Dendritic cell treated with granulocyte-macrophage colony-stimulating factor and Interleukin-4, amounts not matched to agents 40 ng/mL and 50 ng/mL, for 4 days (primary cell): ENCODE data around the gene WDR72.
"Not testable (repeated sequence)": the region's sequence is repeated elsewhere in the genome, so short reads cannot be mapped to it uniquely, and the experiment has no call there.

Source experiments
- H3K27ac Mint-ChIP-seq: one replicate; pipeline ENCODE4 v1.8.0; 2022; ENCODE audit warnings: mild to moderate bottlenecking, mixed read lengths
- H3K27me3 Mint-ChIP-seq: one replicate; pipeline ENCODE4 v1.8.0; 2022; ENCODE audit warnings: mild to moderate bottlenecking, mixed read lengths
- H3K36me3 Mint-ChIP-seq: one replicate; pipeline ENCODE4 v1.8.0; 2022; ENCODE audit warnings: low read depth, mixed read lengths
- H3K4me1 Mint-ChIP-seq: one replicate; pipeline ENCODE4 v1.8.0; 2022; ENCODE audit warnings: low read depth, mixed read lengths
- H3K4me3 Mint-ChIP-seq: one replicate; pipeline ENCODE4 v1.8.0; 2022; ENCODE audit warnings: mild to moderate bottlenecking, moderate library complexity, mixed read lengths
- H3K9me3 Mint-ChIP-seq: one replicate; pipeline ENCODE4 v1.8.0; 2022; ENCODE audit warnings: mixed read lengths
- intact Hi-C: fragments of 100-400 bp; cut with micrococcal nuclease; formaldehyde crosslinking; loops from one replicate; pipeline ENCODE4 v1.15.0; 2022

The WDR72 gene

GRCh38 chr15:53746101-53746500, 13.4 kb downstream of the WDR72 start:
- H3K27ac Mint-ChIP-seq: no peak overlapping the region
- no peaks in the 10 kb centered on the region for H3K9me3 Mint-ChIP-seq
- H3K4me1 Mint-ChIP-seq: no peaks in the 10 kb centered on the region
- no peaks in the 10 kb centered on the region for H3K36me3 Mint-ChIP-seq
- H3K27me3 Mint-ChIP-seq: no peaks in the 10 kb centered on the region
- intact Hi-C loops: no loop called here
- no peak overlapping the region for H3K4me3 Mint-ChIP-seq

DNA sequence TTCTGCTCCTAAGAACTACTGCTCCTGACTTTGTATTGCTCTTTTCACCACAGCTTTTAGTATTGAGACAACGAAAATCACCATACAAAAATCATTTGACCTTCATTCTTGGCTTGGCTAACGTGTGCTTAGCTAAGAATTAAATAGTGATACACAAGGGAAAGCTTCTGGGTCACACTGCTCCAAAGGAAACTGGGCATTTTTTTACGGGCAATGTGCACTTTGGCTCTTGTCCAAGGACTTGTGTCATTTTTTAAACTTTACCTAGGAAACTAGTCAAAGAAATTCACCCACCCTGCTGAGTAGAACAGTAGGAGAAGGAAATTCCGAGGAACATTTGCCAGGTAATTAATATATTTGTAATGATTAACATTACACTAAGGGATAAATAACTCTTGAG, 19.8 kb downstream of the WDR72 start:
- Mint-ChIP-seq H3K36me3 (no peaks in the 10 kb centered on the region), H3K9me3 (no peaks in the 10 kb centered on the region)

GRCh38 chr15:53739187-53739586, 20.3 kb downstream of the WDR72 start:
- Mint-ChIP-seq H3K4me3 (no peak overlapping the region), H3K27me3 (no peaks in the 10 kb centered on the region), H3K27ac (no peak overlapping the region), H3K9me3 (no peaks in the 10 kb centered on the region), H3K4me1 (no peaks in the 10 kb centered on the region), H3K36me3 (no peaks in the 10 kb centered on the region)
- intact Hi-C loops: no loop called here

More for the DNA sequence above, 19.8 kb downstream of the WDR72 start:
- H3K27ac Mint-ChIP-seq: no peak overlapping the region
- intact Hi-C loops: no loop called here
- H3K4me3 Mint-ChIP-seq: no peak overlapping the region
- no peaks in the 10 kb centered on the region for H3K4me1 Mint-ChIP-seq
- no peaks in the 10 kb centered on the region for H3K27me3 Mint-ChIP-seq

- Mint-ChIP-seq H3K27ac (no peak overlapping the region), H3K4me3 (no peak overlapping the region), H3K4me1 (no peaks in the 10 kb centered on the region), H3K9me3 (no peaks in the 10 kb centered on the region), H3K36me3 (no peaks in the 10 kb centered on the region), H3K27me3 (no peaks in the 10 kb centered on the region)
- intact Hi-C loops: no loop called here
Observed at GRCh38 chr15:53721334-53722087, 38.0 kb downstream of the WDR72 start.

DNA sequence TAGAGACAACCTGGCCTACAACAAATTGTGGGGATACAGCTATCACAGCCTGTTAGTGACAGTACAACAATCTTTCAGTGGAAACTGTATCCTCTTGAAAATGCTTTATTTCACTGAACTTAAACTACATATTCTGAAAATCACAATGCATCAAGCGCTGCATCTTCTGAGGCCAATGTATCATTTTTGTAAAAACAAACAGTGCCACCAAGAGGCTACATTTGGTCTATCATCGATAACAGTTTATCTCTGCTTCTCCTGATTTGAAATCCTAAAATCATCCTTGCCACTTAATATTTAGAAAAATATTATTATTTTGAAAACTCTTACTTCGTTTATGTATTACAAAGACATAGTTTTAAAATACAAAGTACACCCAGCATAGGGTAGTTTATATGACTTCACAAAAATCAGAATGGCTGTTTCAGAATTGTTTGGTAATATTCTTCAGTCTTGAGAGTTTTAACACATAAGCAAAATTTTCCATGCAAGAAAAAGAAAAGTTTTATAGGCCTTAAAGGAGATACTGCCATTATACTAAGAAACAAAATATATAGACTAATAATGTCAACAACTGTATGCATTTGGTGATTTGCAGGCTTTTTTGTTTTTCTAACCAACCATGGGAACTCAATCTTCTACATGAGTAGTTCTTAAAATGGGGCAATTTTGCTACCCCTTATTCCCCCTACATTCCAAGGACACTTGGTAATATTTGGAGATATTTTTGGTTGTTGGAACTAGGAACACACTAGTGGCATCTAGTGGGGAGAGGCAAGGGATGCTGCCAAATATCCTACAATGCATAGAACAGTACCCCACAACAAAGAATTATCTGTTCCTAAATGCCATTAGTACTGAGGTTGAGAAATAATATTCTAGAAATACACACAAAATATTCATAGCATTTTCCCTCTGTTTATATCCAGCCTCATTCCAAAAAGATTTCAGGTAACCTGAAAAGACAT, 42.3 kb downstream of the WDR72 start:
- Mint-ChIP-seq H3K27me3 (no peaks in the 10 kb centered on the region), H3K4me1 (no peaks in the 10 kb centered on the region), H3K4me3 (no peak overlapping the region)

DNA sequence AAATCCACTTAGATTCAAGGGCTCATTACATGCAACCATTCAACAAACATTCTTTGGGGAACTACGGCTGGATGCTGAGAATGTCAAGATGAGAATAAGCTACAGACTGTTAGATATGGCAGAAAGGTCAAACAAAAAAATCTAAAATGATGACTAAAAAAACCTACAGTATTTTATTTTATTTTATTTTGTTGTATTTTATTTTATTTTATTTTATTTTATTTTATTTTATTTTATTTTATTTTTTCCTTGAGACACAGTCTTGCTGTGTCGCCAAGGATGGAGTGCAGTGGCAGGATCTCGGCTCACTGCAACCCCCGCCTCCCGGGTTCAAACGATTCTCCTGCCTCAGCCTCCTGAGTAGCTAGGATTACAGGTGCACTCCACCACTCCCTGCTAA, 46.2 kb downstream of the WDR72 start:
- intact Hi-C loops: loop anchor here (10.0 kb wide), 1 partner anchor 948 kb away; no protein-coding TSS in a partner anchor
- Mint-ChIP-seq H3K36me3 (no peaks in the 10 kb centered on the region), H3K4me1 (no peaks in the 10 kb centered on the region), H3K27me3 (no peaks in the 10 kb centered on the region), H3K4me3 (no peak overlapping the region), H3K27ac (no peak overlapping the region), H3K9me3 (no peaks in the 10 kb centered on the region)

More for the DNA sequence above, 42.3 kb downstream of the WDR72 start:
- intact Hi-C loops: loop anchor here (10.0 kb wide), 1 partner anchor 952 kb away; no protein-coding TSS in a partner anchor
- H3K9me3 Mint-ChIP-seq: no peaks in the 10 kb centered on the region
- no peak overlapping the region for H3K27ac Mint-ChIP-seq
- H3K36me3 Mint-ChIP-seq: no peaks in the 10 kb centered on the region

DNA sequence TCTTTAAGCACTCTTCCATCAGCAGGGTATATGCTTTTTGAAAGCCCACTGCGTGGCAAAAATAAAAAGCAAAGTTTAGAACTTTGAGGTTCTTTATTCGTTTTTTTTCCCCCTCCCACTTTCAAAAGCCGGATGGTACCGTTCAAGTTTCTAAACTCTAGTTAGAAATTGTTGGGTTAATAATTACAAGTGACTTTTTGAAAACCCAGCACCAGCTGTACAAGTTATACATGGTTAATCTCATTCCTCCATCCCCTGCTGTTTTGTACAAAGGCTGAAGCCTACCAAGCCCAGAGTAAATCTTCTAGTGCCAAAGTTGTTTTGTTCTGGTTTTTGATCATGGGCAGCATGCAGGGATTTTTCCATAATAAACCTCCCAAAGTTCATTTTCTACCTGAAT, 48.6 kb downstream of the WDR72 start:
- intact Hi-C loops: loop anchor here (10.0 kb wide), 1 partner anchor 946 kb away; no protein-coding TSS in a partner anchor
- Mint-ChIP-seq H3K36me3 (no peaks in the 10 kb centered on the region), H3K4me1 (no peaks in the 10 kb centered on the region), H3K27ac (no peak overlapping the region), H3K9me3 (no peaks in the 10 kb centered on the region), H3K27me3 (no peaks in the 10 kb centered on the region), H3K4me3 (no peak overlapping the region)

DNA sequence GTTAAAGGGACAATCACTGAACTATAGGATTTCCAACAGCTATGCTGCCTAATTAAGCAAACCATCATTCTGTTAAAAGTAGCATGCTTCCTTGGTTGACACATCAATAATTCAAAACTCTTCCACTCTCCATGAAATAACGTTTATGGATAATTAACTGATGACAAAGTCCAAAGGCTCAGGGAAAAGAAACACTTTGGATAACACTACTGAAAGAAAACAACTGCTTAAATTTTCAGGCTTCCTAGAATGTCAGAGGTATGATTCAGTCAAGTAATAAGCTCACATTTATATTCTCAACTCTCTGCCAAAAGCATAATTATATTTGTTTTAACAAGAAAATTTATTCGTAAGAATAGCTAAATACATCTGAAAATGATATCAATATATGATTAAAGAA, 49.6 kb downstream of the WDR72 start:
- Mint-ChIP-seq H3K27ac (no peak overlapping the region), H3K9me3 (no peaks in the 10 kb centered on the region), H3K36me3 (no peaks in the 10 kb centered on the region), H3K4me3 (no peak overlapping the region), H3K27me3 (no peaks in the 10 kb centered on the region), H3K4me1 (no peaks in the 10 kb centered on the region)
- intact Hi-C loops: loop anchor here (10.0 kb wide), 1 partner anchor 945 kb away; no protein-coding TSS in a partner anchor

DNA sequence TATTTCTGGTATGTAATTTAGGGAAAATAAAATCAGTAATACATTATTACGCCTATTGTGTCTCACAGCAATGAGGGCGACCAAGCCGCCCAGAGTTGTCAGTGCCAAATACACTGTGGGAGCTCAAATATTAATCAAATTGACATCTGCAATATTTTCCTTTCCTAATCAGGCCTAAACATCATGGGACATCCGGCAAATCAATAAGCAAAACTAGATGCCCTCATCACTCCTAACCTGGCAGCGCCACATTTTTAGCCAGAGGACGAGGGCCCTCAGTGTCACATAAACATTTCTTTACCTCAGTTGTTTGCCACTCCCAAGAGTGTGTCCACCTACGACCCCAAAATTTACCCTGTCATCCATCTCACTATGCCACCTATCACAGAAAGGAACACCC, 64.1 kb downstream of the WDR72 start:
- no peaks in the 10 kb centered on the region for H3K27me3 Mint-ChIP-seq
- no peaks in the 10 kb centered on the region for H3K9me3 Mint-ChIP-seq
- H3K4me3 Mint-ChIP-seq: no peak overlapping the region
- no peak overlapping the region for H3K27ac Mint-ChIP-seq
- intact Hi-C loops: no loop called here
- no peaks in the 10 kb centered on the region for H3K36me3 Mint-ChIP-seq
- no peaks in the 10 kb centered on the region for H3K4me1 Mint-ChIP-seq

DNA sequence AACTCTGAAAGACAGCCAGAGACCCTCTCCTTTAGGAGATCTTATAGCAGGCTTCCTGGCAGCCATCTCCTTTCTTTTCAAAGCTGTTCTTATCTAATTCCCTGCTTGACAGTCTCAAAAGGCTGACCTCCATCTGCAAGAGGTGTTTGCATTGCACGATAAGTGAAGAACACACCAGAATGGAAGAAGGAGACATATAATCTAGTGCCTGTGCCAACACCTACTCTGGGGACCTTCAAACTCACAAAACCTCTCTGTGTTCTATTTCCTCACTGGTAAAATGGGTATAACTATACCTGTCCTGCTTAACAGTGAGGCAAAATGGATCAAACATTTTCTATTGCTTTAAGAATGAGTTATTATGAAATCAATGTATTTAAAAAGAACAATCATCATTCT, 65.0 kb downstream of the WDR72 start:
- no peaks in the 10 kb centered on the region for H3K36me3 Mint-ChIP-seq
- no peak overlapping the region for H3K4me3 Mint-ChIP-seq
- no peaks in the 10 kb centered on the region for H3K4me1 Mint-ChIP-seq
- no peaks in the 10 kb centered on the region for H3K27me3 Mint-ChIP-seq
- no peak overlapping the region for H3K27ac Mint-ChIP-seq
- no peaks in the 10 kb centered on the region for H3K9me3 Mint-ChIP-seq
- intact Hi-C loops: no loop called here

GRCh38 chr15:53693729-53694475, 65.6 kb downstream of the WDR72 start:
- Mint-ChIP-seq H3K27ac (no peak overlapping the region), H3K4me3 (no peak overlapping the region), H3K27me3 (no peaks in the 10 kb centered on the region), H3K9me3 (no peaks in the 10 kb centered on the region), H3K4me1 (no peaks in the 10 kb centered on the region), H3K36me3 (no peaks in the 10 kb centered on the region)
- intact Hi-C loops: no loop called here

DNA sequence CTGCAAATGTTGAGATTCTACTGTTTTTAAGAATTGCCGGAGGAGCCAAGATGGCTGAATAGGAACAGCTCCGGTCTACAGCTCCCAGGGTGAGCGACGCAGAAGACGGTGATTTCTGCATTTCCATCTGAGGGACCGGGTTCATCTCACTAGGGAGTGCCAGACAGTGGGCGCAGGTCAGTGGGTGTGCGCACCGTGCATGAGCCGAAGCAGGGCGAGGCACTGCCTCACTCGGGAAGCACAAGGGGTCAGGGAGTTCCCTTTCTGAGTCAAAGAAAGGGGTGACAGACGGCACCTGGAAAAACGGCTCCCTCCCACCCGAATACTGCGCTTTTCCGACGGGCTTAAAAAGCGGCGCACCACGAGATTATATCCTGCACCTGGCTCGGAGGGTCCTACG, 75.3 kb downstream of the WDR72 start:
- intact Hi-C loops, H3K4me3 Mint-ChIP-seq, H3K4me1 Mint-ChIP-seq, H3K36me3 Mint-ChIP-seq, H3K27me3 Mint-ChIP-seq, H3K27ac Mint-ChIP-seq, H3K9me3 Mint-ChIP-seq: not testable (repeated sequence)

- no peaks in the 10 kb centered on the region for H3K36me3 Mint-ChIP-seq
- intact Hi-C loops: no loop called here
- H3K27me3 Mint-ChIP-seq: no peaks in the 10 kb centered on the region
- H3K27ac Mint-ChIP-seq: no peak overlapping the region
- peaks cover 29% of the 10 kb centered on the region for H3K9me3 Mint-ChIP-seq
- H3K4me1 Mint-ChIP-seq: no peaks in the 10 kb centered on the region
- H3K4me3 Mint-ChIP-seq: no peak overlapping the region
Observed at GRCh38 chr15:53681056-53681455, 78.4 kb downstream of the WDR72 start.

GRCh38 chr15:53675832-53676231, 83.6 kb downstream of the WDR72 start:
- H3K36me3 Mint-ChIP-seq: no peaks in the 10 kb centered on the region
- H3K27me3 Mint-ChIP-seq: no peaks in the 10 kb centered on the region
- H3K4me1 Mint-ChIP-seq: no peaks in the 10 kb centered on the region
- H3K4me3 Mint-ChIP-seq: no peak overlapping the region
- intact Hi-C loops: no loop called here
- H3K9me3 Mint-ChIP-seq: peaks cover 29% of the 10 kb centered on the region
- H3K27ac Mint-ChIP-seq: no peak overlapping the region
